ENCODE measurements around the gene SYNPR.

DNA sequence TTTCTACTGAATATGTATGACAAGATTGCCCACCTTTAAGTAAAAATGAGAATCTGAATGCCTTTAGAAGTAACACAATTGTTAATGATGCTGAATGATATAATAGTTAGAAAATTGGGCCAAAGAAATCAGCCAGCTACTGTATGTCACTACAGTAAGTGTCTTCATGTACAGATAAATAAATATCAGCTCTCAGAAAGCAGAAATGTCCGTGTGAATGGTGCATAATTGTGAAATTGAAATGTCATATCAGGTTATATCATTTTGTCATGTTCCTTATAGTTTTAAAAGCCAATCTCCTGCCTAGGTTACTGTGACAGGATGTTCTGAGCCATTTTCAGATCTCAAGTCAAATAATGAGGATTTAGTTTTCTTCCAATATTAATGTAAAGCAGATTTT lies 283.8 kb downstream of the SYNPR start:
- TF ChIP-seq, protein P1, sequence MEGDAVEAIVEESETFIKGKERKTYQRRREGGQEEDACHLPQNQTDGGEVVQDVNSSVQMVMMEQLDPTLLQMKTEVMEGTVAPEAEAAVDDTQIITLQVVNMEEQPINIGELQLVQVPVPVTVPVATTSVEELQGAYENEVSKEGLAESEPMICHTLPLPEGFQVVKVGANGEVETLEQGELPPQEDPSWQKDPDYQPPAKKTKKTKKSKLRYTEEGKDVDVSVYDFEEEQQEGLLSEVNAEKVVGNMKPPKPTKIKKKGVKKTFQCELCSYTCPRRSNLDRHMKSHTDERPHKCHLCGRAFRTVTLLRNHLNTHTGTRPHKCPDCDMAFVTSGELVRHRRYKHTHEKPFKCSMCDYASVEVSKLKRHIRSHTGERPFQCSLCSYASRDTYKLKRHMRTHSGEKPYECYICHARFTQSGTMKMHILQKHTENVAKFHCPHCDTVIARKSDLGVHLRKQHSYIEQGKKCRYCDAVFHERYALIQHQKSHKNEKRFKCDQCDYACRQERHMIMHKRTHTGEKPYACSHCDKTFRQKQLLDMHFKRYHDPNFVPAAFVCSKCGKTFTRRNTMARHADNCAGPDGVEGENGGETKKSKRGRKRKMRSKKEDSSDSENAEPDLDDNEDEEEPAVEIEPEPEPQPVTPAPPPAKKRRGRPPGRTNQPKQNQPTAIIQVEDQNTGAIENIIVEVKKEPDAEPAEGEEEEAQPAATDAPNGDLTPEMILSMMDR (conservative IDR thresholded peaks at IDR 0.05; ENCODE audit: low read depth, low read length), result no peak
- no peak for TF ChIP-seq EZH2 (IDR thresholded peaks at IDR 0.05; ENCODE audit: borderline replicate concordance, low read depth, low read length, poor library complexity, severe bottlenecking)

All from A673 (cell line).